HG02571 (cell line): Measurements from ENCODE around the gene LPCAT3.

ENCODE experiments used
- ATAC-seq: cut with Tn5 transposase; IDR thresholded peaks from one replicate; pipeline ENCODE4 v1.9.1; 2021; ENCODE audit warnings: mild to moderate bottlenecking, moderate library complexity; ENCODE audit not compliant: unreplicated experiment

LPCAT3 gene

DNA sequence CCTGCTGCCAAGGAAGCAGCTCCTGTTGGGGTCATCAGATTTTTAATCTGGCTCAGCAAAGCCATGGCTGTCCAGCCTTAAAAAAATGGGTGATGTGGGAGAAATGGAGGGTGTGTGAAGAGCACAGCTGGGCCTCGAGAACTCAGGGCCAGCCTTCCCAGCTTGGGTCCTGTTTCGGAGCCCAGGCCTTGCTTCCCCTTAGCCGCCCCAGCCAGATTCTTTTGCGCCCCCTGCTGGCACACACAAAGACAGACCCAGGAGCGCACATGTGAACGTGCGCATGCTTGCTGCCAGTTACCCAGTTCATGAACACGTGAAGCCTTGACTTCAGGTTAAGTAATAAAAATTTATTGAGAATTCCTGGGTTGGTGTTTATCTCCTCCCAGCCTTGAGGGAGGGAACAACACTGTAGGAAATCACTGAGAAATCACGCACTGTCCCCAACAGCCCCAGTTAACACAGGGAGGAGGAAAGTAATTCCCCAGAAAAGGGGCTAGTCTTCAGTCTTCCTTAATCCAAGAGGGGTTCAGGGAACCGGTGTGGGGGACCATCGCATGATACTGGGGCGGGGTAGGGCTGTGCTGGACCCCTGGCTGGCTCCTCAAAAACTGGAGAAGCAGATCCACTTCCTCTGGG lies 53.1 kb downstream of the LPCAT3 start:
- no peak for ATAC-seq

DNA sequence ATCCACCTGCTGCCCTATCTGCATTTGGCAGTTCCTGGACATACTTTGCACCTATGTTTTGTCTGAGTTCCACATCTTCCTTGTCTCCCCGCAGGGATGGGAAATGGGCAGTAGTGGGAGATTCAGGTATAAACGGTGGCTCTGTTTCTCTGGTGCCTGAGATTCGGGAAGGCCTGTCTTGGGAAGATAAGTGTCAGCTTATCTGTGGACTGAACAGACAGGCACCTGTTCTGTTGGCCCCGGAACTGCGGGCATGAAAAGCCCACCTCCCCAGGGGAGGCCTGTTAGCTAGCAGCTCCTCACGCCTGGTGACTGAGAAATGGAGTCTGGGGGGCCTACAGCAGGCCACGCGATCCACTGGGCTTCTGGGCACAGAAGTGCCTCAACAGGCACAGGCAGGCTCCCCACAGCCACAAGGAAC lies 53.7 kb downstream of the LPCAT3 start:
- no peak for ATAC-seq

- no peak for ATAC-seq
Observed at GRCh38 chr12:6963791-6964413, 54.4 kb downstream of the LPCAT3 start.

GRCh38 chr12:6963016-6963731 lies 55.1 kb downstream of the LPCAT3 start:
- no peak for ATAC-seq

- ATAC-seq: no peak
Observed at GRCh38 chr12:6962285-6963015, 55.8 kb downstream of the LPCAT3 start.

DNA sequence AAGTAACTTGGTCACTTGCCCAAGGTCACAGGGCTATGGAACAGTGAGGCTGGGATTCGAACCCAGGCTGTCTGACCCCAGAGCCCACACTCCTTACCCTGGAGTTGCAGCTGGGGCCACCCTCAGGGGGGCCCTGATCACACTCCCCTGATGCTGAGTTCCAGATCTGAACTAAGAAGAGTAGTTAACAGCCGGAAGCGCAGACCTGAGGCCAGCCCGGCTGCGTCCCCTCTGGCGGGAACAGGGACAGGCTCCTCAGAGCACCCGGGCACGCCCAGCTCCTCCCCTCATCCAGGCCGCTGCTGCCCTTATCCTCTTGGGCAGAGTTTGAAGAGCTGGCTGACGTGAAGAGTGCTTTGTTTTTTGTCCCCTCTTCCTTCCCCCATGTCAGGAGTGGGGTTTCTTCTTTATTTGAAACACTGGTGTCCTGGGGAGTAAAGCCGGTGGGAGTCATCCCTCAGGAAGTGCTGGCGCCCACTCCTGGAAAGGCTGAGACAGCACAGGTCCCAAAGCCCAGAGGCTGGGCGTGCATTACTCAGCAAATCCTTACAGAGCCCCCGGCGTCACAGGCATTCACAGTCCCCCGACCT lies 56.5 kb downstream of the LPCAT3 start:
- ATAC-seq: no peak

DNA sequence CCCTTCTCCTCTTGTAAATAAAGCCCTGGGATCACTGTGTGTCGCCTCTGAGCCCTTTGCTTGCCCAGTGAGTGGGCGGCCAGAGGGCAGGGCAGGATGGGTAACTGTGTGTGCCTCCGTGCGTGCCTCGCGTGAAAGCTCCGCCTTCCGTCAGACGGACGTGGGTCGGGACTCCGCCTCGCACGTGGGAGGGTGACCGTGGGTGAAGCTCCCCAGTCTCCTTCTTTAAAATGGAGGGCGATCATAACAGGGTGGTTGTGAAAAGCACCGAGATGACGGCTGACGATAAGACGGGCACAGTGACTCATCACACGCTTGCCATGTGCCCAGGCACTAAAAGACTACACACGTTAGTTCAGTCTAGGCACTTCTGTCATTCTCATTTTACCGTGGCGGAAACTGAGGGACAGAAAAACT lies 57.0 kb downstream of the LPCAT3 start:
- peak; percentile 25 for ATAC-seq

DNA sequence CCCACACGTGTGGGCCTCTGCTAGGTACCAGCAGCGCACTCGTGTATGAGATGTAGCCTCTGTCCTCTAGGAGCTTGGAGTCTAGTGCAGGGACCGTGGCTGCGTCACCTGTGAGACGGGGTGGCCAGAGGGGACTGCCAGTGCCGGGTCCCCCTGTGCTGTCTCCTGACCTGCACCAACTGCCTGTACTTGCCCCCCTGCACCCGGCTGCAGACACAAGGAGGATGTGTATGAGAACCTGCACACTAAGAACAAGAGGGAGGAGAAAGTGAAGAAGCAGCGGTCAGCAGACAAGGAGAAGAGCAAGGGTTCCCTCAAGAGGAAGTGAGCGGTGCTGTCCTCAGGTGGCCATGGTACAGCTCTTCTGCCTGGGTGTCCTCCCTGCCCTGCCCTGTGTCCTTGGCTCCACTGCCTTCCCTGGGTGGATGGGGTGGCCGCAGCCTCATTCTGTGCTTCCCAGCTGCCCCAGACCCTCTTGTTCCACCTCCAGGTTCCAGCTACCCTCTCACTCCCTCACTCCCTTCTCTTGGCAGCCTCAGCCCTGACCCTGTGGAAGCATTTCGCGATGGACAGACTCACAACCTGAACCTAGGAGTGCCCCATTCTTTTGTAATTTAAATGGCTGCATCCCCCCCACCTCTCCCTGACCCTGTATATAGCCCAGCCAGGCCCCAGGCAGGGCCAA lies 57.5 kb downstream of the LPCAT3 start:
- ATAC-seq: peak; percentile 25

DNA sequence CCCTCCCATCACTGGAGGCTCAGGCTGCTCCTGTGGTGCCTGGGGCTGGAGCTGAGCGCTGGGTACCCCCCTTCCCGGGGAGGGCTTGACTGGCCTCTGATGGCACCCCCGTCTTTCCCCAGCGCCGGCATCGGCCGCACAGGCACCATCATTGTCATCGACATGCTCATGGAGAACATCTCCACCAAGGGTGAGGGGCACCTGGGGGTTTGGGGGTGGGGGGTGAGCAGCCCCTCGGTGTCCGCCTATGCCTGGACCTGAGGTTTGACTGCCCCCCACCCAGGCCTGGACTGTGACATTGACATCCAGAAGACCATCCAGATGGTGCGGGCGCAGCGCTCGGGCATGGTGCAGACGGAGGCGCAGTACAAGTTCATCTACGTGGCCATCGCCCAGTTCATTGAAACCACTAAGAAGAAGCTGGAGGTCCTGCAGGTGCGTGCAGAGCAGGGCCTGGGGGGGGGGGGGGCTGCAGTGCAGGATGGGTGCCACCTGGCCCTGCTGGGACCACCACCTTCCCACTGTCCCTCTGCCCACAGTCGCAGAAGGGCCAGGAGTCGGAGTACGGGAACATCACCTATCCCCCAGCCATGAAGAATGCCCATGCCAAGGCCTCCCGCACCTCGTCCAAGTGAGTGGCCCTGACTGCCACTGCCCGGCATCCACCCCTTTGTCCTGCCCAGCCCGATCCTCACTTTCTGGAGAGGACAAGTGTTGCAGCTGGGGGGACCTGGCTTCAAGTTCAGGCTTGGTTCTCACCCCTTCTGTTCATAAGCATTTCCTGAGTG lies 58.3 kb downstream of the LPCAT3 start:
- no peak for ATAC-seq

DNA sequence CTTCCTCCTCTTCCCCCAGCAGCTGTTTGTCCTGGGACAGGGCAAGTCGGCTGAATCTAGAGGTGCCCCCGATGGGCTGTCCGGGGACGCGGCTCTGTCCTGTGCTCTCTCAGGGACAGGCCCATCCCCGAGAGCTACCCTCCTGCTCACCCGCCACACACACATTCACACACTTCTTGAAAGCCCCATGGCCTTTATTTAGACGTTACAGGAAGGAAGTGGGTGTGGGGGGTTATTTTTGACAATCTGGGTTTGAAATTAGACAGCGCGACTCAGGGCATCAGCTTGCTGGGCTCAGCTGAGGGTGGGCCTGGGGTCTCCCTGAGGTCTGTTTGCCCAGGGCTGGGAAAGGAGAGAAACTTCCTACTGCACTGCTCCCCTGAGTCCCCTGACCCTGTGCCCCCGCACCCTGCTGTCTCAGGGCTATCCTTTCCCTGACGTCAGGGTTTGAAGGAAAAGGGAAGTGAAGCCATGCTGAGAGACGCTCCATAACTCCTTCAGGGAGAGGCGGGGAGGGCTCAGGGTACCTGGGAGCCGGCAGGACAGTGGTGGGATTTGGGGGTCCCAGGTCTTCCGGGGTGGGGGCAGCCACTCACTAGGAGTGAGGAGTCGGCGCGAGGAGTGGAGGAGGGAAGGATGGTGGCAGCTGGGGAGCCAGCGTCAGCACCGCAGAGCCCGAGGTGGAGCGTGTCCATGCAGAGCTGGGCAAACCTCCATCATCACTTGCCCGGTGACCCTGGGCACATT lies 59.0 kb downstream of the LPCAT3 start:
- ATAC-seq: peak; percentile 40

GRCh38 chr12:6958609-6959057 lies 59.6 kb downstream of the LPCAT3 start:
- no peak for ATAC-seq

DNA sequence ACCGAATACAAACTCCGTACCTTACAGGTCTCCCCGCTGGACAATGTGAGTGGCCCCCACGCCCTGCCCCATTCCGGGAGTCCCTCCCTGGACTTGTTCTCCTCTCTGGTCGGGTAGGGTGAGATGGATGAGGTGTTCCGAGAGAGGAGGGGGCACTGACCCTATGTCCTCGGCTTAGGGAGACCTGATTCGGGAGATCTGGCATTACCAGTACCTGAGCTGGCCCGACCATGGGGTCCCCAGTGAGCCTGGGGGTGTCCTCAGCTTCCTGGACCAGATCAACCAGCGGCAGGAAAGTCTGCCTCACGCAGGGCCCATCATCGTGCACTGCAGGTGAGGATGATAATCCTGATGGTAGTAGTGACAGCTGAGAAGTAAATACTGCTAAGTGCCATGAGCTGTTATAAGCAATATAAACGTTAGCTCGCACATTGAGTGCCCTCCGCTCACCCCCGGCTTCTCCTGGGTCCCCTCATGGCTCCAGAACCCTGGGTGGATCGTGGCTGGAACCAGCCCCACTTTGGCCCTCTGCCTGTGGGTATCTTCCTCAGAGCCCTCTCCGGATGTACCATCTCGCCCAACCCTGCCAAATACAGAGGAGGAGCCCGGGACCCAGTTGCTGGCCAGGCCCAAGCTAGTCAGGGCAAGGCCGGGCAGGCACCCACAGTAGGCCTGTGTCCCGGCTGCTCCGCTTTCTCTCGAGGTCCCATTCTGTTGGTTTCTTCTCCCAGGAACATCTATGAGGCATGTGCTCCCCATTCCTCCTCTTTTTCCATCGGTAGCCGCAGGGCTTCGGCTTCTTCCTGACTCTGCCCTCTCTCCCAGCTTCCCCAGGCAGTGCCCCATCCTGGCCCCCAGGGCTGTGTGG lies 60.3 kb downstream of the LPCAT3 start:
- ATAC-seq: no peak

DNA sequence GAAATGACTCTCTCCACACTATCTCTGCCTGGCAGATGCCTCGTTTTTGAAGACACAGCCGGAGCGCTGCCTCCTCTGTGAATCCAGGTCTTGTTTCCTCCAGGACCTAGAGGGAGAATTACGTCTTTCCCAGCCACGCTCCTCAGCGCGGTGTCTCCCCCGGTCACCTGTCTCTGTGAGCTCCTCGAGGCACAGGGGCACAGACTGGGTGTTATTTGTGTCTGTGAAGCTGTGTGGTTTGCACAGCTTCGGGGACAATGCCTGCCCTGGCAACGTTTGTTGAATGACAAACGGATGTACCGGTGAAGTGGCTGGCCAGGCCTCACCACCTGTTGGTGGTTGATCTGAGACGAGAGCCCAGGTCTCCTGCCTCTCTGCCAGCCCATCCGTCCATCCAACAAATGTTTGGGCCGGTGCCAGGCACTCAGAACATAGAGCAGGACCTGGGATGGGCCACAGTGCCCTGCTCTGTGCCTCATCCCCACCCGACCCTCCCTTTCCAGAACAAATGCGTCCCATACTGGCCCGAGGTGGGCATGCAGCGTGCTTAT lies 61.0 kb downstream of the LPCAT3 start:
- no peak for ATAC-seq

DNA sequence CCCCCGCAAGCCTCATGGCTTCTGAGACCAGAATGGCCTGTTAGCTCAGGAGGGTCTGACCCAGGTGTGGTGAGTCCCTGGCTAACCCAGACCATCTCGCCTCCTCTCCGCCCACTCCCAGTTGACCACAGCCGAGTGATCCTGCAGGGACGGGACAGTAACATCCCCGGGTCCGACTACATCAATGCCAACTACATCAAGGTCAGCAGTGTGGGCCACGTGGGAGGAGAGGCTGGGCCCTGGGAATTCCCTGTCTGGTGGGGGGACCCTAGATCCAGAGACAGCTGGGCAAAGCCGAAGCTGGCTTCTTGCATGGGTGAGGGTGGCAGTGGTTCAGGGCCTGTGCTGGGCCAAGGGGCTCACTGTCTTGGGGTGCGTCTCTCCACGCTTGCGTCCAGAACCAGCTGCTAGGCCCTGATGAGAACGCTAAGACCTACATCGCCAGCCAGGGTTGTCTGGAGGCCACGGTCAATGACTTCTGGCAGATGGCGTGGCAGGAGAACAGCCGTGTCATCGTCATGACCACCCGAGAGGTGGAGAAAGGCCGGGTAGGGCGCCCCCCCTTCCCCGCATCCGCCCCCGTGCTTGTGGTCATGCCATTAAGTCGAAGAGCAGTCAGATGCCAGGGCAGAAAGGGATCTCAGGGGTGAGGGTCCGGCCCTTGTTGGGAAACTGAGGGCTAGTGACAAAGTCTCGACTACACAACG lies 62.1 kb downstream of the LPCAT3 start:
- no peak for ATAC-seq

DNA sequence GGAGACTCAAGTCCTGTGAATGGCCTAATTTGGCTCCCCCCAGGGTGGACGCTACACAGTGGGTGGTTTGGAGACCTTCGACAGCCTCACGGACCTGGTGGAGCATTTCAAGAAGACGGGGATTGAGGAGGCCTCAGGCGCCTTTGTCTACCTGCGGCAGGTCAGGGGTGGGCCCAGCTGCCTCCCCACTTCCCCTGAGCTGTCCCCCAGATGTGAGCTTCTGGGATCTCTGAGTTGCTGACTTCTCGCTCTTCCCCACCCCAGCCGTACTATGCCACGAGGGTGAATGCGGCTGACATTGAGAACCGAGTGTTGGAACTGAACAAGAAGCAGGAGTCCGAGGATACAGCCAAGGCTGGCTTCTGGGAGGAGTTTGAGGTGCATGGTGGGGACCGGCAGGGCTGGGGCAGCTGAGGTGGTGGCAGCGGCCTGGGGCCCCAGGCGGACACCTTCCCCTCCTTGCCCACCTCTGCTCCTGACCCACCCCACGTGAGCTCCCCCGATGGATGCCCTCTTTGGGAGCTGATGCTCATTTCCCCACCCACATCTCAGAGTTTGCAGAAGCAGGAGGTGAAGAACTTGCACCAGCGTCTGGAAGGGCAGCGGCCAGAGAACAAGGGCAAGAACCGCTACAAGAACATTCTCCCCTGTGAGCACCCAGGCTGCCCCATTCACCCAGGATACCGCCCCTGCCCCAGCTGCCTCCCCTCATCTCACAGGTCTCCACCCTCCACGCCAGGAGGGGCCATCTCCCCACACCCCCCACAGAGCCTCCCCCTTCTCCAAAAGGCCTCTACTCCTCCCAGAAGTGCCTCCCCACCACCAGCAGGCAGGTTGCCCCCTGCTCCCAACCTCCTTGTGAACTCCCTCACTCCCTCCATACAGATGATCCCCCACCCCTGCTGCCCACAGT lies 62.9 kb downstream of the LPCAT3 start:
- ATAC-seq: no peak
